Epithelial cell of proximal tubule (primary cell): ENCODE measurements around the gene HOGA1. TPM values are rescaled to one million over a fixed set of nuclear protein-coding genes. Genes with fewer than 3 reads are reported as not detected.
"Not testable (repeated sequence)": the region's sequence is repeated elsewhere in the genome, so short reads cannot be mapped to it uniquely, and the experiment has no call there.

Source experiments
- DNase-seq: peaks from one replicate; pipeline ENCODE4 v3.0.0-alpha.2; 2011; ENCODE audit warnings: low read depth
- H3K4me3 ChIP-seq: 2 replicates; pipeline ENCODE4 v1.5.1; 2011; ENCODE audit warnings: low read depth, mild to moderate bottlenecking, low read length
- total RNA-seq: library from RNA; depleted of rRNA; stranded (reverse); fragments of >200 nt; gene quantifications from 2 replicates; pipeline ENCODE4 v1.2.3, GENCODE V29; 2015
- TF ChIP-seq, protein P1 (sequence below): conservative IDR thresholded peaks from 2 replicates; pipeline ENCODE4 v1.5.1; 2012; ENCODE audit warnings: low read depth, mild to moderate bottlenecking, low read length

Gene HOGA1
- total RNA-seq, 1 donor from 2014 or later = 10.8 TPM

DNA sequence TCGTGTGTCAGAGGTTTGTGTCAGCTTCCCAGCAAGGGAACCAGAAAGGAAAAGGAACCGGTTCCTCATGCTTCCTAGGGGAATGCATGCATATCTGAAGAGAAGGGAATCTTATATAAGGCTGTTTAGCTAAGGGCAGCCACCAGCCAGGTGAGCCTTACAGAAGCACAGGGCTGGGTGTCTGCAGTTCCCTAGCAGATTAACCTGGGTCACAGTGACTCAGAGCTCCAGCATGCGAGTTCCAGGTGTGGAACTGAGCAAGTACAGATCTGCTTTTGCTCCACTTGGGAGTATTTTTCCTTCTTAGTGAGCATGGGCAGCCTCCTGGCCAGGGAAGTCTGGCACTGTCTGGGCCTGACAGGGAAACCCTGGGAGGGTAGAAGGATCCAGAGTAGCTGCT, 12.6 kb upstream of the HOGA1 start:
- TF ChIP-seq, protein P1, sequence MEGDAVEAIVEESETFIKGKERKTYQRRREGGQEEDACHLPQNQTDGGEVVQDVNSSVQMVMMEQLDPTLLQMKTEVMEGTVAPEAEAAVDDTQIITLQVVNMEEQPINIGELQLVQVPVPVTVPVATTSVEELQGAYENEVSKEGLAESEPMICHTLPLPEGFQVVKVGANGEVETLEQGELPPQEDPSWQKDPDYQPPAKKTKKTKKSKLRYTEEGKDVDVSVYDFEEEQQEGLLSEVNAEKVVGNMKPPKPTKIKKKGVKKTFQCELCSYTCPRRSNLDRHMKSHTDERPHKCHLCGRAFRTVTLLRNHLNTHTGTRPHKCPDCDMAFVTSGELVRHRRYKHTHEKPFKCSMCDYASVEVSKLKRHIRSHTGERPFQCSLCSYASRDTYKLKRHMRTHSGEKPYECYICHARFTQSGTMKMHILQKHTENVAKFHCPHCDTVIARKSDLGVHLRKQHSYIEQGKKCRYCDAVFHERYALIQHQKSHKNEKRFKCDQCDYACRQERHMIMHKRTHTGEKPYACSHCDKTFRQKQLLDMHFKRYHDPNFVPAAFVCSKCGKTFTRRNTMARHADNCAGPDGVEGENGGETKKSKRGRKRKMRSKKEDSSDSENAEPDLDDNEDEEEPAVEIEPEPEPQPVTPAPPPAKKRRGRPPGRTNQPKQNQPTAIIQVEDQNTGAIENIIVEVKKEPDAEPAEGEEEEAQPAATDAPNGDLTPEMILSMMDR = no peak
- H3K4me3 ChIP-seq = no peak overlapping the region
- no peak for DNase-seq

DNA sequence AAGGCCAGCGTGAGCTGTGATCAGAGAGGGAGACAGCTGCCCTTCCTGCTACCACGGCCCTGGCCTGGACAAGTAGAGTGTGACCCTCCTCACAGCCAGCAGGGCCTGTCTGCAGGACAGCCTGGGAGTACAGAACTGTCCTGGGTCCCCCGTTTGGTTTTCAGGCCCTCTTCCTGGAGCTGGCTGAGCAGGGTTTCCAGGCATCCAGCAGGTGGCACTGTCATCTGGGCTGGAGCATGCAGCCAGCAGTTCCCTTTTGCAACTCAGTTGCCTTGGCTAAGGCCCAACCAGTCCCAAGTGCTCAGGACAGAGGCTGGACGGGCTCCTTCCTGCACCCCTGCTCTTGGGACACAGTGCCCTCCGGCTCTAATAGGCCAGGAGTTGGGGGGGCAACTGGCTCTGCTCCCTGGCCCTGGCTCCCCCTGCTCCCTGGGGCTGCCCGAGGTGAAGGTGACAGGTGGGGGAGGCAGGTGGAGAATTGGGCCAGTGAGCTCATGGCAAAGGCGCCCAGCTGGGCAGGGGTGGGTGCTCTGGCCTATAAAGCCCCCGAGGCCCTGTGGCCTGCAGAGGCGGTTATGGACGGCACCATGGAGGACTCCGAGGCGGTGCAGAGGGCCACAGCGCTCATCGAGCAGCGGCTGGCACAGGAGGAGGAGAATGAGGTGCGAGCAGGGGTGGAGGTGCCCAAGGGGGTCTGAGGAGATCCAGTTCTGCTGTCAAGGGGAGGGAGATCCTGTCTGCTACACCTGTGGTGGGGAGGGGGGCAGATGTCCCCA, 11.8 kb upstream of the HOGA1 start, which contains the start of gene ANKRD2:
Gene ANKRD2, plus strand, starts transcription at position 566 of the 776 bp plus-strand sequence. Its CDS starts 10 bp downstream, at position 576.
- H3K4me3 ChIP-seq = no peak within 1 kb of the TSS
- DNase-seq = no peak
- TF ChIP-seq, protein P1 = peak; percentile 96

DNA sequence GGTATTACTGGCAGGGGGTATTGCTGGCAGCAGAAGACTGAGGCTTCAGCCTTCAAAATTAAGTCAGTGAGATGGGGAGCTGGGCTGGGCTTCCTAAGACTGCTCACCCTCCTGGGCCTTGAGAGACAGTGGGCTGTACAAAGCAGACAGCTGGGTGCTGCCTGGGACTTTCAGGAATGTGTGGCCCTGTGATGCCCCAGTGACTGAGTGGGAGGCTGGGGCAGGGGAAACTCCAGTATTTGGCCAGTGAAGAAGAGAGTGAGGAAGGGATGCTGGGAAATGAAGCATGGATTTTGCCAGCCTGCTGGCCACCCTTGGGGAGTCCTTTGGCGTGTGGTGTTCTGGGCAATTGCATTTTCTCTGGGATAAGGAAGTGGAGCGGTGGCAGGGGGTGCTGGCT, 11.2 kb upstream of the HOGA1 start:
- TF ChIP-seq, protein P1 = no peak
- H3K4me3 ChIP-seq = no peak overlapping the region
- no peak for DNase-seq

DNA sequence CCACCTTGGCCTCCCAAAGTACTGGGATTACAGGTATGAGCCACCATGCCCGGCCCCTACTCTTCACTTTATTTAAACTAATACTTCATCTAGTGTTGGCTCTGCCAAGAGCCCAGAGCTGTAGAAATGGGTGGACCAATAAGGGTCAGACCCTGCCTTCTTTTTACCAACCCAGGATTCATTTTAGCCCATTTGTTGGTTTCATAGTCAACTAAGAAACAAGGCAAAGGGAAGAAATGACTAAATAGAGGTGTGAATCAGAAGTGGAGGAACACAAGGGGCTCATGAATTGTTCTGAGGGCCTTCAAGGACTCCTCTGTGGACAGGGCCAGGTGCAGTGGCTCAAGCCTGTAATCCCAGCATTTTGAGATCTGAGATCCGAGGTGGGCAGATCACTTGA, 10.5 kb upstream of the HOGA1 start:
- TF ChIP-seq, protein P1 = no peak
- no peak overlapping the region for H3K4me3 ChIP-seq
- DNase-seq = no peak

DNA sequence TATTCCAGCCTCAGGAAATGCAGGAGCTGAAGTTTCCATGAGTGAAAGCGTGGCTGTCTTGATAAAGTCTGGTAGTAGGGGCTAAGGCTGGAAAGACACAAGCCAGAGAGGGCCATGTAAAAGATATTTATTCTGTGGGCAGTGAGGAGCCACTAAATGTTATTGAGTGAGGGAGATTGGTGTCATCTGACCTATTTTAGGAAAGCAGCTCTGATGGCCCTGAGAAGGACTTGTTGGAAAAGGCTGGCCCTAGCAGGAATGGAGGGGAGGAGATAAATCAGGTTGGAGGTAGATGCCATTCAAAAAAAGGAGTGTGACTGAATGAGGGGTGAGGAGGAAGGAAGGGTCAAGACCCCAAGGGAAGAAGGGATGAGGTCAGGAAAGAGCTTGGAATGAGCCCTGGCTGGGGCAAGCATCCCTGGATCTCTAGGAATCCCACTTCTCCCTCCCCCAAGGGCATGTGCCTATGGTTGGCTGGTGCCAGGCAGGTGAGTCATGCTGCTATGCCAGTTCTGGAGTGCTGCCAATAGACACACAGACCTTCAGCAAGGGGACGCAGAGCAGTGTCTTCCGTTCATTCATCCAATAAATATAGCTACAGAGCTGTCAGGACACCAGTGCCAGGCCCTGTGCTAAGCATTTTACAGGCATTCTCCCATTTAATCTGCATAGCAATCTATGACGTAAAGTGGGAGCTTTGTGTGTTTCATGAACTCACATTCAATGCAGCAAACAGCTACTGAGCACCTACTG, 9.6 kb upstream of the HOGA1 start:
- peak; percentile 96 for DNase-seq
- H3K4me3 ChIP-seq = no peak overlapping the region
- TF ChIP-seq, protein P1 = no peak

DNA sequence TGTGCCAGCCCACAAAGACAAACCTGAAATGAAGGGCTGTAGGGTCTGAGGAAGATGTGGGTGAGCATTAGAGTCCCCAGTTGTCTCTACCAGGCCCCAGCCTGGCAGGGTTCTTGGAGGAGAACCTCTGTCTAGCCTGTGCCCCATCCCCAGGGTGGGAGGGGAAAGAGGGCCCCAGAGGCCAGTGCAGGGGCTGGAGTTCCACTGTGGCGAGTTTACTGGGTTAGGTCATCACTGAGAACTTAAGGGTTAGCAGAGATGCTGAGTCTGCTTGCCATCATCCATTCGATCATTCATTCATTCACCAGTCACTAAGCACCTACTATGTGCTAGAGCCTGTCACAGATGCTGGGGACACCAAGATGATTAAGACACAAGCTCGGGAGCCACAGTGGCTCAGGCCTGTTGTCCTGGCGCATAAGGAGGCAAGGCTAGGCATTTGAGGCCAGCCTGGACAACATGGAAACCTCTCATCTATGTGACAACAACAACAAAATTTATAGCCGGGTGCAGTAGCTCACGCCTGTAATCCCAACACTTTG, 9.0 kb upstream of the HOGA1 start:
- no peak overlapping the region for H3K4me3 ChIP-seq
- TF ChIP-seq, protein P1 = no peak
- no peak for DNase-seq

DNA sequence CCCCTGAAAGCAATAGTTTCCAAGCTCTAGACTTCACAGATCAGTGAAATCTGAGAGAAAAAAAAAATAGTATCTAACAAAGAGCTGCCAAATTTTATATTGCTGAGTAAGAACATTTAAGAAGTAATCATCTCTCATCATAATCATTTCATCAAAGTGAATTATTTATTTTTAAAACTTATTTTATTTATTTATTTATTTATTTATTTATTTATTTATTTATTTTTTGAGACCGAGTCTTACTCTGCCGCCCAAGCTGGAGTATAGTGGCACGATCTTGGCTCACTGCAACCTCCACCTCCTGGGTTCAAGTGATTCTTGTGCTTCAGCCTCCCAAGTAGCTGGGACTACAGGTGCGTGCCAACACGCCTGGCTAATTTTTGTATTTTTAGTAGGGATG, 7.7 kb upstream of the HOGA1 start:
- DNase-seq, H3K4me3 ChIP-seq: not testable (repeated sequence)
